PC-9 (cell line): ENCODE results near the gene CAMTA1. TPM values are rescaled to one million over a fixed set of nuclear protein-coding genes. Genes with fewer than 3 reads are reported as not detected.

Experiments
- BruUV-seq: library from RNA; stranded (reverse); fragments of 400-500 nt; replicated peaks from 2 replicates; lab custom pipeline; 2021; lab: Mats Ljungman, UMichigan
- CTCF ChIA-PET: fragments of 300-600 bp; sonication (Branson Sonifier 250); formaldehyde crosslinking; loops from one replicate; lab custom pipeline; 2022; ENCODE audit warnings: antibody characterized with exemption; lab: Charles Lee
- POLR2A ChIA-PET: fragments of 300-600 bp; sonication (Branson Sonifier 250); formaldehyde crosslinking; loops from one replicate; lab custom pipeline; 2022; ENCODE audit warnings: antibody characterized with exemption; ENCODE audit not compliant: unreplicated experiment; lab: Charles Lee
- DNase-seq, 2 experiments: peaks; one replicate each; pipeline versions ENCODE4 v3.0.0 to v3.0.0-alpha.2; 2015 to 2022; ENCODE audit warnings: mixed read lengths in 1 of 2
- H2AFZ ChIP-seq: fragments of 200-600 bp; sonication (generic); 2 replicates; pipeline ENCODE4 v1.8.1; 2017; ENCODE audit warnings: antibody characterized with exemption
- H3F3A ChIP-seq: fragments of 200-600 bp; sonication (generic); 2 replicates; pipeline ENCODE4 v1.8.1; 2017; ENCODE audit warnings: antibody characterized with exemption, mild to moderate bottlenecking, low read depth; ENCODE audit not compliant: insufficient read depth
- H3K27ac ChIP-seq: fragments of 200-600 bp; sonication (generic); 2 replicates; pipeline ENCODE4 v1.6.1; 2016; ENCODE audit warnings: mixed run types
- H3K27me3 ChIP-seq: fragments of 200-600 bp; sonication (generic); 2 replicates; pipeline ENCODE4 v1.6.1; 2016; ENCODE audit warnings: low read depth, mixed run types; ENCODE audit not compliant: insufficient read depth
- H3K36me3 ChIP-seq: fragments of 200-600 bp; sonication (generic); 2 replicates; pipeline ENCODE4 v1.6.1; 2016; ENCODE audit warnings: low read depth, mixed run types
- H3K4me1 ChIP-seq: fragments of 200-600 bp; sonication (generic); replicated peaks from 2 replicates; pipeline ENCODE4 v1.6.1; 2016; ENCODE audit warnings: mixed run types; ENCODE audit not compliant: insufficient read depth
- H3K4me2 ChIP-seq: fragments of 200-600 bp; sonication (generic); 2 replicates; pipeline ENCODE4 v1.6.1; 2017; ENCODE audit warnings: mixed run types
- H3K4me3 ChIP-seq: fragments of 200-600 bp; sonication (generic); 2 replicates; pipeline ENCODE4 v1.6.1; 2016; ENCODE audit warnings: mixed run types
- H3K79me2 ChIP-seq: fragments of 200-600 bp; sonication (generic); 2 replicates; pipeline ENCODE4 v1.6.1; 2017; ENCODE audit warnings: low read depth, mixed run types
- H3K9me2 ChIP-seq: fragments of 200-600 bp; sonication (generic); 2 replicates; pipeline ENCODE4 v1.8.1; 2017; ENCODE audit warnings: mild to moderate bottlenecking; ENCODE audit not compliant: insufficient read depth
- H3K9me3 ChIP-seq: fragments of 200-600 bp; sonication (generic); 2 replicates; pipeline ENCODE4 v1.8.1; 2016; ENCODE audit warnings: low read depth; ENCODE audit not compliant: insufficient read depth
- H4K20me1 ChIP-seq: fragments of 200-600 bp; sonication (generic); 2 replicates; pipeline ENCODE4 v1.8.1; 2017; ENCODE audit not compliant: insufficient read depth
- EZH2 ChIP-seq: fragments of 200-600 bp; sonication (generic); IDR thresholded peaks from 2 replicates; pipeline ENCODE4 v1.8.0; 2017; ENCODE audit warnings: antibody characterized with exemption, low read depth
- intact Hi-C: fragments of 100-400 bp; cut with micrococcal nuclease; formaldehyde crosslinking; loops from one replicate; pipeline ENCODE4 v1.10.0; 2022; ENCODE audit not compliant: unreplicated experiment
- total RNA-seq: library from RNA; stranded (reverse); gene quantifications from 2 replicates; pipeline ENCODE4 v1.2.3, GENCODE V29; 2021
- TF ChIP-seq, protein P1 (sequence below): fragments of 200-600 bp; sonication (generic); conservative IDR thresholded peaks from 2 replicates; pipeline ENCODE4 v1.6.1; 2017; ENCODE audit warnings: mixed run types, antibody characterized with exemption, mild to moderate bottlenecking, moderate library complexity

Gene CAMTA1
- total RNA-seq, 1 experiment from 2014 or later, result 72.3 TPM

DNA sequence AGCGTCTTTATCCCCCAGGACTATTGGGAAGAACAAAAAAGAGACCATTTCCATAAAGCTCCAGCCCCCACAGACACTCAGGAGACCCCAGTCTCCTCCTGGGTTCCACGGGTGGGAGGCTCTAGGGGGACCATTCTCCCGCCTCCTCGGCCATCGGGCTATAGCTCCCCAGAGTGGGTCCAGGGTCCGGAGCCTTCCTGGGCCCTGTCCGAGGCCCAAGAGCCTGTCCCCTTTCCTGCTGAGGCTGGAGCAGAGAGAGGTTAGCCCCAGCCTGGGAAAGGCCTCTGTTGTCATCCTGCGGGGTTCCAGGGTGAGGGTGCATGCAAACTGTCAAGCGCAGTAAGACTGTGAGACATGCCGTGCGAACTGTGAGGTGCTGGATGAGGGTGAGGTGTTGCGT is 166.3 kb downstream of the CAMTA1 start:
- H3F3A ChIP-seq, result no peaks in the 10 kb centered on the region
- H3K9me2 ChIP-seq, result no peaks in the 10 kb centered on the region
- no peaks in the 10 kb centered on the region for H3K4me1 ChIP-seq
- no peak overlapping the region for H3K27ac ChIP-seq
- no peaks in the 10 kb centered on the region for H3K79me2 ChIP-seq
- H4K20me1 ChIP-seq, result no peaks in the 10 kb centered on the region
- H3K36me3 ChIP-seq, result no peaks in the 10 kb centered on the region
- no TSS peak for BruUV-seq
- no peak overlapping the region for H3K4me3 ChIP-seq
- peaks cover 44% of the 10 kb centered on the region for H3K27me3 ChIP-seq
- intact Hi-C loops, result no loop called here
- no peak overlapping the region for H2AFZ ChIP-seq
- DNase-seq, result no peak
- no peaks in the 10 kb centered on the region for H3K9me3 ChIP-seq
- no peak overlapping the region for H3K4me2 ChIP-seq
- POLR2A ChIA-PET, result no interaction called here
- CTCF ChIA-PET, result no interaction called here
- TF ChIP-seq, protein P1, sequence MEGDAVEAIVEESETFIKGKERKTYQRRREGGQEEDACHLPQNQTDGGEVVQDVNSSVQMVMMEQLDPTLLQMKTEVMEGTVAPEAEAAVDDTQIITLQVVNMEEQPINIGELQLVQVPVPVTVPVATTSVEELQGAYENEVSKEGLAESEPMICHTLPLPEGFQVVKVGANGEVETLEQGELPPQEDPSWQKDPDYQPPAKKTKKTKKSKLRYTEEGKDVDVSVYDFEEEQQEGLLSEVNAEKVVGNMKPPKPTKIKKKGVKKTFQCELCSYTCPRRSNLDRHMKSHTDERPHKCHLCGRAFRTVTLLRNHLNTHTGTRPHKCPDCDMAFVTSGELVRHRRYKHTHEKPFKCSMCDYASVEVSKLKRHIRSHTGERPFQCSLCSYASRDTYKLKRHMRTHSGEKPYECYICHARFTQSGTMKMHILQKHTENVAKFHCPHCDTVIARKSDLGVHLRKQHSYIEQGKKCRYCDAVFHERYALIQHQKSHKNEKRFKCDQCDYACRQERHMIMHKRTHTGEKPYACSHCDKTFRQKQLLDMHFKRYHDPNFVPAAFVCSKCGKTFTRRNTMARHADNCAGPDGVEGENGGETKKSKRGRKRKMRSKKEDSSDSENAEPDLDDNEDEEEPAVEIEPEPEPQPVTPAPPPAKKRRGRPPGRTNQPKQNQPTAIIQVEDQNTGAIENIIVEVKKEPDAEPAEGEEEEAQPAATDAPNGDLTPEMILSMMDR, result no peak
- no peak for TF ChIP-seq EZH2

DNA sequence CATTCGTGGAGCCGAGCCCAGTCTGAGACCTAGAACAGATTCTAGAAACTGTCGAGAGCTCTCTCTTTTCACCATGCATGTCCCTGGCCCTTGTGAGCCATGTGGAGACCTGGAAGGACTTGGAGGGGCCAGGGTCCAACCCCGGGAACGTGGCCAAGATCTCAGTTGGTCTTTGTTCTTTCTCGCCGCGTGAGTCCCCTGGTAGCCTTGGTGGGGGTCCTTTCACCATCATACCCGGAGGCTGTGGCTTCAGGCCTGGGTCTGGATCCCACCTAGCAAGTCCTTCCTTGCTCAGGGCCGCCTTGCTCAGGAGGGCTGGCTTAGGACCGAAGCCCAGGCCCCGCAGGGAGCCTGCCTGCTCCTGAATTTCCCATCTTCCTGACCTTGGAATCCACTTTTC is 168.0 kb downstream of the CAMTA1 start:
- CTCF ChIA-PET, result no interaction called here
- no peaks in the 10 kb centered on the region for H3K9me2 ChIP-seq
- TF ChIP-seq EZH2, result no peak
- TF ChIP-seq, protein P1, result no peak
- no peaks in the 10 kb centered on the region for H3K4me1 ChIP-seq
- POLR2A ChIA-PET, result no interaction called here
- H3K36me3 ChIP-seq, result no peaks in the 10 kb centered on the region
- no peaks in the 10 kb centered on the region for H3F3A ChIP-seq
- H3K9me3 ChIP-seq, result no peaks in the 10 kb centered on the region
- peaks cover 58% of the 10 kb centered on the region for H3K27me3 ChIP-seq
- intact Hi-C loops, result no loop called here
- no peak overlapping the region for H2AFZ ChIP-seq
- no peaks in the 10 kb centered on the region for H4K20me1 ChIP-seq
- no peak overlapping the region for H3K4me3 ChIP-seq
- no peak for DNase-seq
- BruUV-seq, result no TSS peak
- no peak overlapping the region for H3K27ac ChIP-seq
- no peaks in the 10 kb centered on the region for H3K79me2 ChIP-seq
- no peak overlapping the region for H3K4me2 ChIP-seq

DNA sequence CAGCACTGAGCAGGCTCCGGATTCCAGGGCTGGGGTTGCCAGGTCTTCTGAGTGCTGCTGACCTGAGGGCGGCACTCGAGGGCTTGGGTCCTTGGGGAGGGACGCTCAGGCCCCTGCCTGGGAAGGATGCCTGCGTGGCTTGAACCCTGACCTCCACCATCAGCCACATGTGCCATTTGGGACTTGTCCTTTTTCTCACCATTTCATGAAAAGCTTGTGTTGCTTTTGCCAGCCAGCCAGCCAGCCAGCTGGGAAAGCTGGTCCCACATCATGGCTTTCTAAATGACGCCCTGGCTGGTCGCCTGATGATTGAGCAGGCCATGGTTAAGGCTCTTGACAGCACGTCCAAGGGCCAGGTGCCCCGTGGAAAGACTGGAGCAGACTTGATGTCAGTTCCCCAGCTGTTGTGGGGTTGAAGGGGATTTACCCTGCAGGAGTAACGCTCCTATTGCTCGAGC is 168.7 kb downstream of the CAMTA1 start:
- Histone ChIP-seq H3K9me2 (no peaks in the 10 kb centered on the region), H3K36me3 (no peaks in the 10 kb centered on the region), H2AFZ (no peak overlapping the region), H3K27me3 (peaks cover 58% of the 10 kb centered on the region), H4K20me1 (no peaks in the 10 kb centered on the region), H3K4me3 (no peak overlapping the region), H3K4me2 (no peak overlapping the region), H3K27ac (no peak overlapping the region), H3K4me1 (no peaks in the 10 kb centered on the region), H3K79me2 (no peaks in the 10 kb centered on the region), H3F3A (no peaks in the 10 kb centered on the region), H3K9me3 (no peaks in the 10 kb centered on the region)
- intact Hi-C loops, result no loop called here
- no peak for DNase-seq
- CTCF ChIA-PET, result no interaction called here
- POLR2A ChIA-PET, result no interaction called here
- BruUV-seq, result no TSS peak
- no peak for TF ChIP-seq EZH2
- TF ChIP-seq, protein P1, result no peak
